Amygdala (tissue), 56 donors: Measurements from ENCODE around the gene OR10A4.
A peak's percentile ranks its signal among the peaks of the same experiment; 100 is the strongest.
"Not testable (repeated sequence)": the region's sequence is repeated elsewhere in the genome, so short reads cannot be mapped to it uniquely, and the experiment has no call there.

Experiments
- DNase-seq, 56 donors: peaks; one replicate each; lab custom pipeline; 2025; lab: John Stamatoyannopoulos, UW

The OR10A4 gene

GRCh38 chr11:6894097-6894496 is 17.7 kb downstream of the OR10A4 start:
- DNase-seq: no peak

- DNase-seq: no peak
Measured at GRCh38 chr11:6895010-6895409, 18.6 kb downstream of the OR10A4 start.

- no peak for DNase-seq
Measured at GRCh38 chr11:6898911-6899310, 22.5 kb downstream of the OR10A4 start.

GRCh38 chr11:6900327-6900999 is 24.0 kb downstream of the OR10A4 start:
- no peak for DNase-seq

- not testable (repeated sequence) for DNase-seq
Measured at GRCh38 chr11:6904804-6905203, 28.4 kb downstream of the OR10A4 start.

- no peak for DNase-seq
Measured at GRCh38 chr11:6911378-6911777, 35.0 kb downstream of the OR10A4 start.

GRCh38 chr11:6911948-6912347 is 35.5 kb downstream of the OR10A4 start:
- no peak for DNase-seq

- DNase-seq: no peak
Measured at GRCh38 chr11:6919698-6920097, 43.3 kb downstream of the OR10A4 start.

- DNase-seq: no peak
Measured at GRCh38 chr11:6920702-6921101, 44.3 kb downstream of the OR10A4 start, which contains the start of gene OR2D3. OR2D3 (plus strand) TSS chr11:6921002; CDS start chr11:6921002, 0 bp downstream.

- DNase-seq: no peak
Measured at GRCh38 chr11:6925007-6925577, 48.7 kb downstream of the OR10A4 start.

GRCh38 chr11:6925636-6926207 is 49.3 kb downstream of the OR10A4 start:
- peak in 1 of 56 donors; percentile 26 for DNase-seq

GRCh38 chr11:6926208-6927029 is 50.0 kb downstream of the OR10A4 start, which contains the start of gene ZNF215:
ZNF215 (plus strand) TSS chr11:6926426; CDS start chr11:6932273, 5,847 bp downstream.
- peak in 37 of 56 donors; percentile 2 to 54 (median 20) for DNase-seq

- no peak for DNase-seq
Measured at GRCh38 chr11:6927030-6927617, 50.7 kb downstream of the OR10A4 start.
